HG03521 (cell line): ENCODE measurements around the gene SLC35F2.

Source experiments
- ATAC-seq: cut with Tn5 transposase; IDR thresholded peaks from one replicate; pipeline ENCODE4 v1.9.1; 2021; ENCODE audit warnings: mild to moderate bottlenecking, moderate library complexity; ENCODE audit not compliant: unreplicated experiment

The SLC35F2 gene

GRCh38 chr11:107743191-107743590 is 115.4 kb downstream of the SLC35F2 start:
- ATAC-seq: no peak

GRCh38 chr11:107741044-107741823 is 117.4 kb downstream of the SLC35F2 start:
- ATAC-seq: peak; percentile 92
